ENCODE measurements around the gene CHPF2. TPM values are rescaled to one million over a fixed set of nuclear protein-coding genes. Genes with fewer than 3 reads are reported as not detected.

Gene CHPF2
- total RNA-seq, 5 donors from 2014 or later (not counting 1 experiment from before 2014, with no cell fraction given), result 34.2 to 66.1 (median 64.1) TPM

DNA sequence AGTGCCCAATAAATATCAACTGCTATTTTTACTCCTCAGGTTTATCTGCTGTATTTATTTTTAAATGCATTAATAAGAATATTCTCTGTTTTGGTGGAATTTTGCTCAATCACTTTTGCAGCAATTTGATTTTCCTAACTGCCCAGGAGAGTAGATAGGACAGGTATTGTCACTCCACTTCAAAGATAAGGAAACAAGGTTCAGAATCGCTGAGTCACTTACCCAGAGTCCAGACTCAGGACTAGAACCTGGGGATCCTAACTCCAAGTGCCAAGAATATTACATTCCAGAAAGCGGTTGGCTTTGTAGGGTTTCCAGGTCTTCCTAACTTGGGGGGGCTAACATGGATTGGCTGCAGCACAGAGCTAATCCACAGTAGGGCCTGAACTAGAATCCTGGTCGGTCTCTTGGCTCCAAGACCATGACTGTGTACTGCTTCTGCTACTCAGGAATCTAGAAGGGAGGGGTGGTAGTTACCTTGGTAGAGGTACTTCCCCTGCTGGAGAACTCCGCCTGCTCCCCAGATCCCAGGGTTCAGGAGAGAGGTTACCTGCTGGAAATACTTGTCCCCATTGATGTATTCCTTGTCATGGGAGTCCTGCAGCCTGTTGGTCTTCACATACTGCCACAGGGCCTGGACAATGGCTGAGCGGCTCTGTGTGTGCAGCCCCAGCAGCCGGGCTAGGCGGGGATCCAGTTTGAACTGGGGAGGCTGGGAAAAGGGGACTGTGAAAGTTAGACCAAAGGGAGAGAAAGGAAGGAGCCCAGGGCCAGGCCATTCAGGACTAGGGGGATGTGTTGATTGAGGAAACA lies 8.9 kb downstream of the CHPF2 start:
- no peak overlapping the region for H3K27ac Mint-ChIP-seq
- ATAC-seq (replicated peaks in 1 of 4) (no peak), DNase-seq (no peak)
- H3K4me1 Mint-ChIP-seq, result peaks cover 28 to 32% (median 30%) of the 10 kb centered on the region in 3 donors
- H3K9me3 Mint-ChIP-seq, result no peaks in the 10 kb centered on the region
- no peak overlapping the region for H3K4me3 Mint-ChIP-seq
- WGBS (ENCODE audit: insufficient coverage), result 93% methylated on average over 6 of the region's 7 CpGs
- Histone ChIP-seq H3K4me1 (ENCODE audit: control insufficient read depth in 1 of 2, extremely low read depth in 1 of 2, insufficient read depth in 2 of 2, low read length in 2 of 2) (peaks cover 15 to 33% of the 10 kb centered on the region in 2 experiments), H3K27me3 (replicated peaks in 1 of 2; ENCODE audit: control insufficient read depth in 2 of 2, extremely low read depth in 1 of 2, insufficient read depth in 2 of 2, low read length in 1 of 2) (peaks cover 0 to 22% of the 10 kb centered on the region in 2 experiments), H3K9me3 (no peaks in the 10 kb centered on the region), H3K27ac (ENCODE audit: low read length) (no peak overlapping the region), H3K4me3 (ENCODE audit: control insufficient read depth in 1 of 2, extremely low read depth in 1 of 2, low read length in 1 of 2) (no peak overlapping the region), H3K36me3 (ENCODE audit: control insufficient read depth in 2 of 2, extremely low read depth in 1 of 2, insufficient read depth in 1 of 2, low read length in 1 of 2) (peaks cover 3 to 31% of the 10 kb centered on the region in 2 donors)
- H3K36me3 Mint-ChIP-seq, result peaks cover 9% of the 10 kb centered on the region
- ChIA-PET POLR2A (no interaction called here), CTCF (no interaction called here)
- H3K27me3 Mint-ChIP-seq, result peaks cover 3 to 5% of the 10 kb centered on the region in 2 donors

DNA sequence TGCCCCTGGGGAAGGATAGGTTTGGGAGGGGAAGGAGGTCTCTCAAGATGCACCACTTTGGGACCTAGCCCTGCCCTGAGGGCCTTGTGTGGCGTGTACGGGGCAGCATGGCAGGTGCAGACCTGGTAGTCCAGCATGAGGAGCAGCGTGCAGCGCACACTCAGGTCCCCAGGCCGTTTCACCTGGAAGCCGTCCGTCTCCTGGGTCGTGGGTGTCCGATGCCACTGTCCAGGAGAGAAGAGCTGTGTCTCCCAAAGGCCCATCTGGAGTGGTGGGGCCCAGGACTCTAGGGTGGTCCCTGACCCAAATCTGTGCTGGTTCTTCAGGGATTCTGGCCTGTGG lies 9.4 kb downstream of the CHPF2 start:
- Histone ChIP-seq H3K4me1 (ENCODE audit: control insufficient read depth in 1 of 2, extremely low read depth in 1 of 2, insufficient read depth in 2 of 2, low read length in 2 of 2) (peaks cover 15 to 33% of the 10 kb centered on the region in 2 experiments), H3K27me3 (replicated peaks in 1 of 2; ENCODE audit: control insufficient read depth in 2 of 2, extremely low read depth in 1 of 2, insufficient read depth in 2 of 2, low read length in 1 of 2) (peaks cover 0 to 28% of the 10 kb centered on the region in 2 experiments), H3K27ac (ENCODE audit: low read length) (no peak overlapping the region), H3K4me3 (ENCODE audit: control insufficient read depth in 1 of 2, extremely low read depth in 1 of 2, low read length in 1 of 2) (no peak overlapping the region), H3K9me3 (no peaks in the 10 kb centered on the region), H3K36me3 (ENCODE audit: control insufficient read depth in 2 of 2, extremely low read depth in 1 of 2, insufficient read depth in 1 of 2, low read length in 1 of 2) (peaks cover 0 to 25% of the 10 kb centered on the region in 2 donors)
- ChIA-PET POLR2A (no interaction called here), CTCF (no interaction called here)
- 92% methylated on average over 9 of the region's 9 CpGs for WGBS (ENCODE audit: insufficient coverage)
- Mint-ChIP-seq H3K4me1 (peaks cover 26 to 33% (median 30%) of the 10 kb centered on the region in 3 donors), H3K4me3 (no peak overlapping the region), H3K27me3 (peaks cover 7 to 9% of the 10 kb centered on the region in 2 donors), H3K9me3 (no peaks in the 10 kb centered on the region), H3K27ac (no peak overlapping the region), H3K36me3 (peaks cover 3% of the 10 kb centered on the region)
- ATAC-seq (replicated peaks in 1 of 4), result no peak
- DNase-seq, result no peak

GRCh38 chr7:151242159-151243044 lies 10.1 kb downstream of the CHPF2 start:
- Mint-ChIP-seq H3K36me3 (no peaks in the 10 kb centered on the region), H3K4me3 (no peak overlapping the region), H3K27me3 (peaks cover 10 to 13% of the 10 kb centered on the region in 2 donors), H3K4me1 (peaks cover 27 to 35% (median 34%) of the 10 kb centered on the region in 3 donors), H3K27ac (no peak overlapping the region), H3K9me3 (no peaks in the 10 kb centered on the region)
- DNase-seq, result no peak
- no peak for ATAC-seq (replicated peaks in 1 of 4)
- 89% methylated on average over 7 of the region's 20 CpGs for WGBS (ENCODE audit: insufficient coverage)
- no peak overlapping the region for H3K27ac ChIP-seq (ENCODE audit: low read length)
- ChIA-PET CTCF (interaction anchor here (0.5 to 2.7 kb wide), 10 partner anchors 10 to 283 kb away, joined by 3 to 51 read pairs (median 3); partner anchors contain the start of genes ABCF2 (in 2 of the 2) and CHPF2 (in 1 of the 2)), POLR2A (interaction anchor here in 1 of 2 donors (1.0 kb wide), 1 partner anchor 15 kb away, joined by 4 read pairs; the partner anchor contains the start of gene ABCF2)
- H3K9me3 ChIP-seq, result no peaks in the 10 kb centered on the region
- H3K27me3 ChIP-seq (replicated peaks in 1 of 2; ENCODE audit: control insufficient read depth in 2 of 2, extremely low read depth in 1 of 2, insufficient read depth in 2 of 2, low read length in 1 of 2), result peaks cover 0 to 34% of the 10 kb centered on the region in 2 experiments
- H3K4me1 ChIP-seq (ENCODE audit: control insufficient read depth in 1 of 2, extremely low read depth in 1 of 2, insufficient read depth in 2 of 2, low read length in 2 of 2), result peaks cover 15 to 34% of the 10 kb centered on the region in 2 experiments
- H3K4me3 ChIP-seq (ENCODE audit: control insufficient read depth in 1 of 2, extremely low read depth in 1 of 2, low read length in 1 of 2), result no peak overlapping the region
- H3K36me3 ChIP-seq (ENCODE audit: control insufficient read depth in 2 of 2, extremely low read depth in 1 of 2, insufficient read depth in 1 of 2, low read length in 1 of 2), result peaks cover 0 to 19% of the 10 kb centered on the region in 2 donors

- ATAC-seq (replicated peaks in 1 of 4), result no peak
- 44% methylated on average over 1 of the region's 2 CpGs for WGBS (ENCODE audit: insufficient coverage)
- peaks cover 0 to 13% of the 10 kb centered on the region in 2 donors for H3K36me3 ChIP-seq (ENCODE audit: control insufficient read depth in 2 of 2, extremely low read depth in 1 of 2, insufficient read depth in 1 of 2, low read length in 1 of 2)
- peaks cover 15 to 40% of the 10 kb centered on the region in 2 experiments for H3K4me1 ChIP-seq (ENCODE audit: control insufficient read depth in 1 of 2, extremely low read depth in 1 of 2, insufficient read depth in 2 of 2, low read length in 2 of 2)
- H3K27me3 Mint-ChIP-seq, result peaks cover 13 to 18% of the 10 kb centered on the region in 2 donors
- no peak for DNase-seq
- H3K9me3 ChIP-seq, result no peaks in the 10 kb centered on the region
- H3K4me3 ChIP-seq (ENCODE audit: control insufficient read depth in 1 of 2, extremely low read depth in 1 of 2, low read length in 1 of 2), result no peak overlapping the region
- ChIA-PET CTCF (interaction anchor here (0.6 to 2.7 kb wide), 11 partner anchors 9 to 284 kb away, joined by 3 to 51 read pairs (median 5); partner anchors contain the start of genes ABCF2 (in 2 of the 2) and CHPF2 (in 1 of the 2)), POLR2A (interaction anchor here in 1 of 2 donors (1.0 kb wide), 2 partner anchors 9 to 16 kb away, joined by 3 to 4 read pairs; partner anchors contain the start of gene ABCF2)
- peaks cover 33 to 40% (median 39%) of the 10 kb centered on the region in 3 donors for H3K4me1 Mint-ChIP-seq
- H3K9me3 Mint-ChIP-seq, result no peaks in the 10 kb centered on the region
- peaks cover 0 to 40% of the 10 kb centered on the region in 2 experiments for H3K27me3 ChIP-seq (replicated peaks in 1 of 2; ENCODE audit: control insufficient read depth in 2 of 2, extremely low read depth in 1 of 2, insufficient read depth in 2 of 2, low read length in 1 of 2)
- no peaks in the 10 kb centered on the region for H3K36me3 Mint-ChIP-seq
- peak overlapping the region; percentile 65 to 87 (median 72) for H3K4me3 Mint-ChIP-seq
- H3K27ac Mint-ChIP-seq, result peak overlapping the region in 1 of 2 donors; percentile 39
- H3K27ac ChIP-seq (ENCODE audit: low read length), result no peak overlapping the region
These were observed 10.7 kb downstream of the CHPF2 start for GRCh38 chr7:151243045-151243349.

GRCh38 chr7:151243408-151244195 lies 11.3 kb downstream of the CHPF2 start:
- H3K4me3 ChIP-seq (ENCODE audit: control insufficient read depth in 1 of 2, extremely low read depth in 1 of 2, low read length in 1 of 2), result peak overlapping the region in 1 of 2 donors; percentile 23
- H3K27ac ChIP-seq (ENCODE audit: low read length), result no peak overlapping the region

More at GRCh38 chr7:151243408-151244195, 11.3 kb downstream of the CHPF2 start:
- Histone ChIP-seq H3K9me3 (no peaks in the 10 kb centered on the region), H3K4me1 (ENCODE audit: control insufficient read depth in 1 of 2, extremely low read depth in 1 of 2, insufficient read depth in 2 of 2, low read length in 2 of 2) (peaks cover 15 to 46% of the 10 kb centered on the region in 2 experiments), H3K27me3 (replicated peaks in 1 of 2; ENCODE audit: control insufficient read depth in 2 of 2, extremely low read depth in 1 of 2, insufficient read depth in 2 of 2, low read length in 1 of 2) (peaks cover 0 to 46% of the 10 kb centered on the region in 2 experiments), H3K36me3 (ENCODE audit: control insufficient read depth in 2 of 2, extremely low read depth in 1 of 2, insufficient read depth in 1 of 2, low read length in 1 of 2) (peaks cover 0 to 8% of the 10 kb centered on the region in 2 donors)
- ChIA-PET POLR2A (interaction anchor here in 1 of 2 donors (0.5 to 1.0 kb wide), 4 partner anchors 10 to 71 kb away, joined by 3 to 4 read pairs (median 4); partner anchors contain the start of gene ABCF2), CTCF (interaction anchor here (0.5 to 2.7 kb wide), 21 partner anchors 10 to 805 kb away, joined by 3 to 51 read pairs (median 3); partner anchors contain the start of genes ABCF2 (in 2 of the 2), ABCB8 (in 1 of the 2) and CHPF2 (in 1 of the 2))
- peak in 3 of 4 experiments; percentile 14 to 60 (median 27) for ATAC-seq (replicated peaks in 1 of 4)
- Mint-ChIP-seq H3K27me3 (peaks cover 13 to 21% of the 10 kb centered on the region in 2 donors), H3K9me3 (no peaks in the 10 kb centered on the region), H3K27ac (peak overlapping the region in 1 of 2 donors; percentile 39), H3K4me3 (peak overlapping the region; percentile 65 to 87 (median 72)), H3K4me1 (peaks cover 35 to 45% (median 43%) of the 10 kb centered on the region in 3 donors), H3K36me3 (no peaks in the 10 kb centered on the region)
- WGBS (ENCODE audit: insufficient coverage), result 10% methylated on average over 8 of the region's 17 CpGs
- DNase-seq, result peak in 24 of 35 experiments; percentile 27 to 80 (median 46)

Measured in T-cell (primary cell).